Stimulated activated CD8-positive, alpha-beta memory T cell treated with anti-CD3 and anti-CD28 coated beads, Interleukin-15, amount 100 ng/mL, for 4 hours (primary cell): ENCODE data around the gene RREB1.

ENCODE experiments used
- DNase-seq, 2 donors: peaks; one replicate each; pipeline ENCODE4 v3.0.0-alpha.2; 2020; ENCODE audit warnings: low read depth in 2 of 2

Gene RREB1

DNA sequence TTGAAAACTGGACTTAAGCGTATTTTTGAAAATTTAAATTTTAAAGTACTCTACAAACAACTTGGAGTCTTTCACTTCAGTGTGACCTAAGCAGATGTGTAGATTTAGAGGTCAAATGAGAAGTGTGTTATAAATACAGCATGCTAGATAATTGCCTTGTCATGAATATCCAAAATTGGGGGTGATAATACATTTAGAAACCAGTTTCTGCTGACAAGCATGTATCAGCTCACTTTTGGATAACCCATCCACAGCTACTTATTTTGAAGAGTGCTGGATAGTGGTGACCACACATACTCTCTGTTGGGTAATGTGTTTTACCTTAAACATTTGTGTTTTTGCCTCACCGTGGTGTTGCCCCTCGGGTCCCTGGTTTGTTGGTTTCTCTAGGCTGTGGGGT is 14.9 kb downstream of the RREB1 start:
- no peak for DNase-seq

DNA sequence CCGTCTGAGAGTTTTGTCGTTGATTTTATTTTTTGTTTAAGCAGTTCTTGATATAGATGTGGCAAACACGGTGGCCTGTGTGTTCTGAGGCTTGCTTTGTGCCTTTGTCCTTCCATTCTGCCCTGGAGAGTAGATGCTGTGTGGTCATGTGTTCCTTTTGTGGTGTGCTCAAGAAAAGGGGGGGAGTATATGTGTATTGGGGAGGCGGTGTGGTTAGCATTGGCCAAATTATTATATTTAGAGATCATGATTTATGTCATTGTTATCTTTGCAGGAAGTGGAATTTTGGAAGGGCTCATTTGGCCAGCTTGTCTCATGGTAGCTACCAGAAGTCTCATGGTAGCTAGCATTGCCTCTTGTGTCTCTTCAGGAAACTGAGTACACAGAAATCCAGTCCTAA is 16.4 kb downstream of the RREB1 start:
- DNase-seq, result no peak

DNA sequence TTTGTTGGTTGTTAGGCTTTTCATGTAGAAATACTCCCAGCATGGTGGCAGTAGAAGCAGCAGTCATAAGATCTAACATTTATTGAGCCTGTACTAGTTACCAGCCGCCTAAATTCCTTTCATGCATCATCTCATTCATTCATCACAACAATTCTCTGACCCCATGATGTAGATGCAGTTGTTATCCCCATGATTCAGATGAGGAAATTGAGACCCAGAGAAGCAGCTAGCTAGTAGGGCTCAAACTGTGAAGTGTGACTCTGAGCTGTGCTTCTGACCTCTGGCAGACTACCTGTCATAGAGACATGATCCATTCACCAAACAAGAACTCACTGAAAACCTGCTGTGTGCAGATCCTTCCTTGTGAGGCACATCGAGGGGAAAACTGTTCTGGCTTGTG is 16.9 kb downstream of the RREB1 start:
- DNase-seq, result no peak

GRCh38 chr6:7125290-7125689 is 17.5 kb downstream of the RREB1 start:
- no peak for DNase-seq

DNA sequence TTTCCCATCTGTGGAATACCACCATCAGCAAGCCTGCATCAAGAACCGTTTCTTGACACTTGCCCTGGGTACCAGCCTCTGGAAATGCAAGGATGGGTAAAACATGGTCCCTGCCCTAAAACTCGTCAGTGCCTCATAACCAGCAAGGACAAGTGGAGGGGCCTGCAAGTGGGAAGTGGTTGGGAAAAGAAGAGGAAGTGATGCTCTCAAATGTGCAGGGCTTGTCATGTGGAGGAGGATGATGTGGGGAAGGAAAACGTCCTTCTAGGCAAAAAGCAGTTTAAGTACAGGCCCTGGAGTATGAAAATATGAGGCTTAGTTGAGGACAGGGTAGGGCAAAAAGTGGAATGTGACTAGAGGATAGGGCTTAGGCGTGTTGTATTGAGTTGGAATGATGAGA is 19.0 kb downstream of the RREB1 start:
- no peak for DNase-seq

DNA sequence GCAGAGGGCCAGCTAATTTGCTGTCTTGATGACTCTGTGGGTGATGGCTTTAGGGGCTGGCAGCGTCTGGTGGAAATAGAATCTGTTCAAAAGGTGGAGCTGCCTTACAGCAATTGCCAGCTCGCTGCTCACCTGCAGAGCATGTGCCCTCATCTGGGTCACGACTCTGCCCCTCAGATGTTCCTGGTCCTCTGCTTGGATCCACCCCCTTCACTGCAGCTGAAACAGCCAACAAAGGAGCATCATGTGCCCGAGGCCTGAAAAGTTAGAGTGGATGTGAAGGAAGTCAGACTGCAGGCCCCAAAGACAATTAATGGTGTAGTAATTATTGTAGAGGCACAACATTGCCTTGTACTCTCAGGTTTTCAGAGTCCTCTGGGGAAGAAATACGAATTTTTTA is 19.9 kb downstream of the RREB1 start:
- no peak for DNase-seq

- DNase-seq, result no peak
These were observed 21.6 kb downstream of the RREB1 start for GRCh38 chr6:7129360-7129759.

- DNase-seq, result no peak
These were observed 22.2 kb downstream of the RREB1 start for GRCh38 chr6:7129784-7130569.

DNA sequence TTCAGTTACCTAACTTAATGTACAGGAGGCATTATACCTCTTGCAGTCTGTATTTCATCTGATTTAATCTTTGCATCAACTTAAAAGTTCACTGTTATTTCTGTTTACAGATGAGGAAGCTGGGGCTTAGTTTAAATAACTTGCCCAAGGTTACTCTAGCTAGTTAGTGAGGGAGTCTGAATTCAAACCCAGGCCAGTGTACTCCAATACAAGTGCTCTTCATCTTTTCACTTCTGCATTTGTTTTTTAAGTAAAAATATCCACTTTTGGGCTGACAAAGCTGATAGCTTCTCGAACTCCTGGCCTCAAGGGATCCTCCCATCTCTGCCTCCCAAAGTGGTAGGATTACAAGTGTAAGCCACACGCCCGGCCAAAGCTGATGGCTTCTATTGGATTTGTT is 23.6 kb downstream of the RREB1 start:
- DNase-seq, result no peak

GRCh38 chr6:7132398-7133035 is 24.8 kb downstream of the RREB1 start:
- DNase-seq, result no peak

DNA sequence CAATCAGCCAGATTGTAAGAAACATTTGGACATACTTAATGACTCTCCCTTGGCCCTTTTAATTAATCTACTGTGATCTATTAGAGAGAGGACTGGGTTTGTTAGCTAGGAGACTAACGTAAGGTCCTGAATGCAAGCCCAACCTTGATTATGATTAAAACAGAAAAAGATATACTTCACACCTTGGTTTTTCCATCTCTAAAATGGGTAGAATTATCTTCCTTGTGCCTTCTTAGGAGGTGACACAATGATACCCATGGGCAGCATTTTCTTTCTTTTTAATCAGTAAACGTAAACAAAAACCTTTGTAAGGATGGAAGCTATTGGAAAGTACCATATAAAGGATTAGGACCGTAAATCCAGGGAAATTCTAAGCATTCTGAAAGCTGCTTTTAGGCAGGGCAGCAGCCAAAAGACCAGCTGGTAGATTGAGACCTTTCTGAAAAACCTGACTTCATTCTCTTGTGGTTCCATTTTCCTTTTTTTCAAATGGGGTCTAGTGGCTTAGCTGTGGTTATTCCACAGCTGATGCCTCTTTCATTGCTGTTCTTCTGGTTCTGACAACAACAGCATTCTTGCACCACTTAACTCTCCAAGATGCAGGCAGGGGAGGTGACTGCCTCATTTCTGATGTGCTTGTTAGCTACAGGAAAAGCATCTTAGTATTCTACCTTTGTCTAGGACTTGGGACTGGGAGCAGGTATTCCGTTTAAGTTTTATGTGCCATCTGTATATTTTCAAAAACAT is 27.4 kb downstream of the RREB1 start:
- DNase-seq, result no peak

DNA sequence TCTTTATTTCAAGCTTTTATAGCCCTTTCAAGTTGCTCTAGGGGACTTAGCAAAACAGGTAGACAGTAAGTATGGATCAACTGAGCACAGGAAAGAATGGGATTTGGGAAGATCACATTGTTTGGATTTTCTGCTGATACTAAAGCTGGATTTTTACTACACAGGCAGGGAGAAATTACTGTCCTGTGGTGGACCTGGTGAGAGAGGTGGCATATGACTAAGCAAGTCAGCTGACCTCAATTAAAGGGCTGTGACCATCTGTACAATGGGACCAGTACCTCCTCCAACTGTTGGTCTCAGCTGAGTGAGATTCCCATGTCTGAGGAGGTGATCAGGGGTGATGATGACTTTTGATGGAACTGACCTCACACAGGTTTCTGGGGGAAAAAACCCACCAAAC is 28.0 kb downstream of the RREB1 start:
- no peak for DNase-seq

- no peak for DNase-seq
These were observed 29.1 kb downstream of the RREB1 start for GRCh38 chr6:7136859-7137334.

DNA sequence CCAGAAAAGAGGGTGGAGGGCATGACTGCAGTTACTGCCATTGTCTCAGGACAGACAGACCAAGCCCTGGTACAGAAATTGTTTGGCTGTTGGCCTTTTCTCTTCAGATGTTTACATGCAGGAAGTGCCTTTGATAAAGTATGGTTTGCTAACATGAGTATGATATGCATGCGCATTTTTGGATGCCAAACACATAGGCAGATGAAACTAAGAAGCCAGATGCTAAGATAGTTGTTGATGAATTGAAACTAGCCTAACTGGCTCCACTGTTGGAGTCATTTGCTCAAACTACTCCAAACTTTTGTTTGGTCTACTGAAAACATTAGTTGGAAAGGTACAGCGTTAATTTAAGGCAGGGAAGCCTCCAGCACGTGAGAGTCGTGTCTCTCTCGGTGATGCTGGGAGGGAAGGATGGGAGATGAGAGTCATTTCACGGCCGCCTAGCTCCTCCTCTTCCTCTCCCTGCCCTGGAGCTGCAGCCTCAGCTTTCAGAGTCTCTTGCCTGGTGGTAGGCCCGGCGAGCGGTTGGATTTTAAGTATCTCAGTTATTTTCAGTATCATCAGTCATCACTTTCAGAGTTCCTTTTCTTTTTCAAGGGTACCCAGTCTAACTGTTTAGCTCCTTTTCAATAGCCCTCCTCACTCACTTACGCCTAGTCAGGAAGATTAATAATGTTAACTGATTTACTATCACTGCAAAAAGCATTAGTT is 29.7 kb downstream of the RREB1 start:
- no peak for DNase-seq

DNA sequence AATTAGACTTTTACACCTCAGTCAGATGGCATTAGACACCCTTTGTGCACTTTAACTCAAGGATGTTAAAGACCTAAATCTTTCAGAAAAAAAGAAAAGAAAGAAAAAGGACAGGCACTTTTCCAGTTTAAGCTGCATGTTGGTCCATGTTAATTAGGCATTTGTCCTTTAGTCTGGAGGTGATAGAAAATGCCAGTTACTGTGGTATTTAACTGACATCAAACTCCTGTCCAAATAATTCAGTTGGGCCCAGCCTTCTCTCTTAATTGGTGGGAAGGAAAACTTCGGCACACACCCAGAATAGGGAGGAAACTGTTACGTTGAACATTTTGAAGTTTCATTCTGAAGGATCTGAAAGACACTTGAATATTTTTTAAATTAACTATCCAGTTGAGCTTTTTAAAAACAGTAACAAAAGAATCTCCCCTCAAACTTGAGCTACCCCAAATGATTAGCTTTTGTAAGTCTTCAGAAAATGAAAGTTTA is 30.3 kb downstream of the RREB1 start:
- no peak for DNase-seq

- DNase-seq, result no peak
These were observed 31.2 kb downstream of the RREB1 start for GRCh38 chr6:7138921-7139358.

GRCh38 chr6:7139835-7140470 is 32.2 kb downstream of the RREB1 start:
- no peak for DNase-seq

DNA sequence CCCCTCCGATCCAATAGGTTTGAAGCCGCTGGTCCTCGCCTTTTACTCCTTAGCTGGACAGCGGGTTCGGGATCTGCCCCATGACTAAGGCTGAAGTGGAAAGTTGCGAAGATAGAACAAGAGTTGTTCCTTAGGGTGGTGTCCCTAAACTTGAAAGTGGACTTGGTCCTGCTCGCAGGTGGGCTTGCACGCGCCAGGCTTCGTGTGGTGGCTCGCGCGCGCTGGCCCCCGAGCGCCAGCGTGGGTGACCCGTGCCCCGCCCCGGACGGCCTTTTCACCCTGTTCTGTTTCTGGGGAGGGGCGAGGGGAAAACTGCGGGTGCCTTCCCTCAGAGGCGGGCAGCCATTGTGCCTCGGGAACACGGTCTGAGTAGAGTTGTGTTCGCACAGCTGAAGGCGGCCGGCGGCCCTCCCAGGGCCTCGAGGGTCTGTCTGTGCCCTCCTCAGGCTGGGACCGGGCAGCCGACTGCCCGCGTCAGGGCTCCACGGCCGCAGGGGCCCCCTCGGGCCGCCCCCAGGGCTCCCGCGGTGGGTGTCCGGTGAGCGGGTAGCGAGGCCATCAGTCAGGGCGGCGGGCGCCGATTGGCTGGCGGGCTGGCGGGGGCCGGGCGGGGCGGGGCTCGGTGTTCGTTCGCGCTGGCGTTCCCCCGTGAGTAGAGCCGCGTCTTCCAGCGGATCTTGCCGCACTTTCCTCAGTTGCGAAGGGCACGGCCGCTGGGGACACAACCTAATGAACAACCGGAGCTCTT is 33.0 kb downstream of the RREB1 start:
- peak; percentile 56 to 58 for DNase-seq

DNA sequence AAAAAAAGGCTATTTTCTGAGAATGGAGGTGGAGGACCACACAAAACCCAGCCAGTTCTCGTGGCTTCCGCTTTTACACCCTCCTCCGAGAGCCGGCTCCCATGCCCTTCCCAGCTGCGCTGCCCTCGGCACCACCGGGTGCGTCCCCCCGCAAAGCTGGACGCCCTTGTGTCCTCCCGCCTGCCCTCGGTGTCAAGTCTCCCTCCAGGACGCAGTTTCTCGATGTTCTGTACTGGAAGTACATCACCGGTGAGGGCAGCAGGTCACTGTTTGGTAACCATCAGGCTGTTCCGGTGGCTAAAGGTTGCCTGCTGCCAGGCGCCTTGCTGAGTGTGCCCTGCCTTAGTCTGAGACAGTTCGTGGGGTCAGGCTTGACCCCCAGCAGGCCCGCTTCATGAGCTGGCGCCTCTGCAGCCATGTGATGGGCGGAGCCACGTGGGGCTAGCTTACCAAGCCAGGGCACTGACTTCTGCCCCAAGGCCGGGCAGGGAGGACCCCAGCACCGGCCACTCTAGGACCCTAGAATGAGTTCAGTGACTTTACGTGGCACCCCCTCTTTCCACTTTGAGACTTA is 34.6 kb downstream of the RREB1 start:
- DNase-seq, result no peak

GRCh38 chr6:7142918-7143475 is 35.2 kb downstream of the RREB1 start:
- no peak for DNase-seq
